CD4-positive, CD25-positive, alpha-beta regulatory T cell (primary cell): ENCODE data around the gene KRT16. TPM values are rescaled to one million over a fixed set of nuclear protein-coding genes. Genes with fewer than 3 reads are reported as not detected.
"Not testable (repeated sequence)": the region's sequence is repeated elsewhere in the genome, so short reads cannot be mapped to it uniquely, and the experiment has no call there.

Experiments
- ATAC-seq, 2 donors: fragments of 150-1000 bp; cut with Tn5 transposase; one replicate each; pipeline ENCODE4 v1.10.0; 2021; ENCODE audit warnings: low read depth in 2 of 2, moderate number of reproducible peaks in 2 of 2, moderate library complexity in 1 of 2
- DNase-seq, 3 donors: peaks; one replicate each; pipeline versions ENCODE4 v3.0.0 to v3.0.0-alpha.2; 2012 to 2022; ENCODE audit warnings: mixed read lengths in 1 of 3
- H3K27ac ChIP-seq: one replicate; pipeline ENCODE4 v1.7.0; 2013; ENCODE audit warnings: mild to moderate bottlenecking, low read length; ENCODE audit not compliant: insufficient read depth, poor library complexity, severe bottlenecking
- H3K27me3 ChIP-seq: one replicate; pipeline ENCODE4 v1.7.0; 2013; ENCODE audit warnings: low read length; ENCODE audit not compliant: control insufficient read depth, insufficient read depth
- H3K36me3 ChIP-seq: one replicate; pipeline ENCODE4 v1.7.0; 2013; ENCODE audit warnings: mild to moderate bottlenecking, low read length, moderate library complexity; ENCODE audit not compliant: control insufficient read depth, insufficient read depth
- H3K4me1 ChIP-seq: 2 replicates; pipeline ENCODE4 v1.7.0; 2013; ENCODE audit warnings: mild to moderate bottlenecking, low read length; ENCODE audit not compliant: insufficient read depth, control insufficient read depth, poor library complexity, severe bottlenecking
- H3K4me3 ChIP-seq: one replicate; pipeline ENCODE4 v1.7.0; 2013; ENCODE audit warnings: low read depth, mild to moderate bottlenecking, low read length, moderate library complexity
- H3K9me3 ChIP-seq, 2 experiments: 1 replicate in 1 of 2; 2 replicates in 1 of 2; pipeline ENCODE4 v1.7.0; 2013; ENCODE audit warnings: low read length in 2 of 2, mild to moderate bottlenecking in 1 of 2, moderate library complexity in 1 of 2; ENCODE audit not compliant: control insufficient read depth in 2 of 2
- H3K27ac Mint-ChIP-seq, 3 donors: one replicate each; pipeline ENCODE4 v1.8.0; 2020 to 2022; ENCODE audit warnings: mild to moderate bottlenecking in 3 of 3, mixed read lengths in 3 of 3, moderate library complexity in 2 of 3
- H3K27me3 Mint-ChIP-seq: one replicate; pipeline ENCODE4 v1.8.0; 2022; ENCODE audit warnings: mild to moderate bottlenecking, mixed read lengths
- H3K36me3 Mint-ChIP-seq: one replicate; pipeline ENCODE4 v1.8.0; 2020; ENCODE audit warnings: mixed read lengths
- H3K4me1 Mint-ChIP-seq, 4 donors: one replicate each; pipeline ENCODE4 v1.8.0; 2020 to 2022; ENCODE audit warnings: mixed read lengths in 4 of 4, mild to moderate bottlenecking in 1 of 4
- H3K4me3 Mint-ChIP-seq, 4 donors: one replicate each; pipeline ENCODE4 v1.8.0; 2020 to 2022; ENCODE audit warnings: mild to moderate bottlenecking in 4 of 4, mixed read lengths in 4 of 4, moderate library complexity in 3 of 4
- H3K9me3 Mint-ChIP-seq, 7 donors: one replicate each; pipeline ENCODE4 v1.8.0; 2020 to 2022; ENCODE audit warnings: mixed read lengths in 7 of 7, mild to moderate bottlenecking in 3 of 7, moderate library complexity in 2 of 7
- polyA plus RNA-seq, 4 donors: library from polyadenylated mRNA; unstranded; fragments of 300-500 nt; fragmentation: Illumina TruSeq; gene quantifications; one replicate each; pipeline ENCODE4 v1.2.3, GENCODE V29; 2021
- total RNA-seq: library from RNA; stranded (reverse); gene quantifications from one replicate; pipeline ENCODE4 v1.2.3, GENCODE V29; 2022

KRT16 gene
- total and polyA plus RNA-seq, 5 donors from 2014 or later, result not detected

DNA sequence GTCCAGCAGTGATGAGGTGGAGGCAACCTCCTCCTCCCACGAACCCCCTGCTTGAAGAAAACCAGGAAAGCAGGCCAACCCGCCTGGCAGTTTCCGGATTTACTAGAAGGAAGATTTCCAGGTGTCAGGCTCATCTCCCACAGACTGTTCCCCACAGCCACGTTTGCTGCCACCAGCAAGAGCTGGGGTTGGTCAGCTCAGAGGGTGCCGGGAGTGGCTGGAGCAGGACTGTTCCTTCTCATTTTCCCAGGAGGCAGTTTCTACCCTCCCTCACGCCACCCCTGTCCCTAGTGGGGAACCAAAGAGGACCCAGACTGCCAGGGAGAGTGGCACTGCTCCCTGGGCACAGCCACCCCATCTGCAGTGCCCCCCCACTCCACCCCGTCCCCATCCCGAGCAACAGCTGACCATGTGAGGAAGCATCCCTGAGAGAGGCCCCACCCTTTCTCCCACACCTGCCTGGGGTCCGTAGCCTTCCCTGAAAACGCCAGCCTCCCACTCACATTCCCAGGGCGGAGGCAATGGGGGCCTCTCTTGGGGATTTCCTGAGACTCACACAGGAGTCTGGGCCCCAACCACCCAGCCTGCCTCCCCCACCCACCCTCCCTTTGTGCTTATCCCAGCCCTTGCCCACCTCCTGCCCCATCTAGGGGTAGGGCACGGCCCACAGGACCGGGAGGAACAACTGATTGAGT, 5.9 kb upstream of the KRT16 start:
- H3K36me3 ChIP-seq, result no peaks in the 10 kb centered on the region
- Mint-ChIP-seq H3K27ac (no peak overlapping the region), H3K9me3 (peaks cover 0 to 2% (median 0%) of the 10 kb centered on the region in 7 donors), H3K4me3 (no peak overlapping the region), H3K4me1 (no peaks in the 10 kb centered on the region), H3K27me3 (peaks cover 4% of the 10 kb centered on the region), H3K36me3 (no peaks in the 10 kb centered on the region)
- H3K4me1 ChIP-seq, result no peaks in the 10 kb centered on the region
- no peak for ATAC-seq
- no peak overlapping the region for H3K27ac ChIP-seq
- H3K4me3 ChIP-seq, result no peak overlapping the region
- DNase-seq, result no peak
- H3K27me3 ChIP-seq, result no peaks in the 10 kb centered on the region
- H3K9me3 ChIP-seq, result no peaks in the 10 kb centered on the region

GRCh38 chr17:41617698-41618097, 5.1 kb upstream of the KRT16 start:
- Mint-ChIP-seq H3K27me3 (peaks cover 4% of the 10 kb centered on the region), H3K27ac (no peak overlapping the region), H3K9me3 (peaks cover 0 to 2% (median 0%) of the 10 kb centered on the region in 7 donors), H3K36me3 (no peaks in the 10 kb centered on the region), H3K4me1 (no peaks in the 10 kb centered on the region), H3K4me3 (peak overlapping the region in 1 of 4 donors; percentile 51)
- no peaks in the 10 kb centered on the region for H3K9me3 ChIP-seq
- no peak for DNase-seq
- no peak overlapping the region for H3K27ac ChIP-seq
- ATAC-seq, result no peak
- no peak overlapping the region for H3K4me3 ChIP-seq
- H3K36me3 ChIP-seq, result no peaks in the 10 kb centered on the region
- H3K4me1 ChIP-seq, result no peaks in the 10 kb centered on the region
- H3K27me3 ChIP-seq, result no peaks in the 10 kb centered on the region

DNA sequence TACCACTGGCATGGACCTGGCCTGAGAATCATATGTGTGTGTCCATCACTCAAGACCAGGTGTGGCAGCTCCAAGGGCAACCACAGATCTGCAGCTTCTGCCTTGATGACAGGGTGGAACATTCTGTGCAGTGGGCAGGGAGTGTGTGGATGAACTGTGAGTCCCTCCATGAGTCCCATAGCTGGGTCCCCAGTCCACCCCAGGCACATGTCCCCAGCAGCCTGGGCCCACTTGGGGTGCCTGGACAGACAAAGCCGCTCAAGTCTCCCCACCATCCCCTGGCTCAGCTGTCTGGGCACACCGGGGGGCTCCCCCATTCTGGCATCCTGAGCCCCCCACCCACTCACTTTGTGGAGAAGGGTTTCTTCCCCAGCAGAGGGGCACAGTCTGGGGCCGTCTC, 4.6 kb upstream of the KRT16 start:
- Mint-ChIP-seq H3K27ac (no peak overlapping the region), H3K4me3 (peak overlapping the region in 1 of 4 donors; percentile 51), H3K9me3 (peaks cover 0 to 2% (median 0%) of the 10 kb centered on the region in 7 donors), H3K4me1 (no peaks in the 10 kb centered on the region), H3K27me3 (peaks cover 4% of the 10 kb centered on the region), H3K36me3 (no peaks in the 10 kb centered on the region)
- DNase-seq, result no peak
- Histone ChIP-seq H3K4me3 (no peak overlapping the region), H3K9me3 (no peaks in the 10 kb centered on the region), H3K4me1 (no peaks in the 10 kb centered on the region), H3K36me3 (no peaks in the 10 kb centered on the region), H3K27ac (no peak overlapping the region), H3K27me3 (no peaks in the 10 kb centered on the region)
- no peak for ATAC-seq

DNA sequence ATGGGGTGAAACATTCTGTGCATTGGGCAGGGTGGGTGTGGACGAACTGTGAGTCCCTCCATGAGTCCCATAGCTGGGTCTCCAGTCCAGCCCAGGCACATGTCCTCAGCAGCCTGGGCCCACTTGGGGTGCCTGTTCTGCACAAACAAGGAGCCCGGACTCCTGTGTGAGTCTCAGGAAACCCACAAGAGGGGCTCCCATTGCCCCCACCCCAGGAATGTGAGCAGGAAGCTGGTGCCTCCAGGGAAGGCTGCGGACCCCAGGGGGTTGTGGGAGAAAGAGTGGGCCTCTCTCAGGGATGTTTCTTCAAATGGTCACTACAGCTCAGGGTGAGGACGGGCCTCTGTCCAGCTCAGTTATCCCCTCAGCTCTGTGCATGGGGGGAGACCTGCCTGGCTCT, 3.9 kb upstream of the KRT16 start:
- H3K36me3 ChIP-seq, H3K4me1 Mint-ChIP-seq, H3K4me3 ChIP-seq, H3K27ac Mint-ChIP-seq, H3K27me3 ChIP-seq, ATAC-seq, H3K9me3 ChIP-seq, DNase-seq, H3K27me3 Mint-ChIP-seq, H3K9me3 Mint-ChIP-seq, H3K4me1 ChIP-seq, H3K36me3 Mint-ChIP-seq, H3K27ac ChIP-seq, H3K4me3 Mint-ChIP-seq: not testable (repeated sequence)

- H3K4me3 ChIP-seq, result no peak overlapping the region
- H3K27me3 ChIP-seq, result no peaks in the 10 kb centered on the region
- H3K27me3 Mint-ChIP-seq, result peaks cover 4% of the 10 kb centered on the region
- no peak for DNase-seq
- H3K36me3 Mint-ChIP-seq, result no peaks in the 10 kb centered on the region
- ATAC-seq, result no peak
- H3K4me1 Mint-ChIP-seq, result no peaks in the 10 kb centered on the region
- no peak overlapping the region for H3K27ac Mint-ChIP-seq
- H3K9me3 ChIP-seq, result no peaks in the 10 kb centered on the region
- peaks cover 0 to 2% (median 0%) of the 10 kb centered on the region in 7 donors for H3K9me3 Mint-ChIP-seq
- H3K36me3 ChIP-seq, result no peaks in the 10 kb centered on the region
- no peak overlapping the region for H3K4me3 Mint-ChIP-seq
- H3K4me1 ChIP-seq, result no peaks in the 10 kb centered on the region
- H3K27ac ChIP-seq, result no peak overlapping the region
Observed at GRCh38 chr17:41615454-41615853, 2.9 kb upstream of the KRT16 start.

DNA sequence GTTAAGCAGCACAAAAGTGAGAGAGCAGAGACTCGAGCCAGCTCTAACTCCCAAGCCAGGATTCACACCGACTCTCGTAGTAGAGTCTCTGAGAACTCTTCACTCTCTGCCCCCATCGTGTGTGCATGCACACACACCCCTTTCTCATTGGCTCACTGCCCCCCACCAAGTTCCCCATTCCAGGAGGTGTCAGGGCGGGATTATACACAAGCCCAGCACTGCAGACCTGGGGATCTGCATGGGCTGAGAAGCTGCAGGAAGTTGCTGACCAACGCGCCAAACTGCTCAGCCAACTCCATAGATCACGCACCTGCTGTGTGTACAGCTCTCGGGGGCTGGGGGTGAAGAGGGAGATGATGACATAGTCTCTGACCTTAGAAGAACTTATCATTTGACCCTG, 2.2 kb upstream of the KRT16 start:
- not testable (repeated sequence) for H3K4me1 Mint-ChIP-seq, H3K36me3 Mint-ChIP-seq, H3K4me3 Mint-ChIP-seq, H3K27ac ChIP-seq, H3K9me3 Mint-ChIP-seq, H3K36me3 ChIP-seq, H3K4me1 ChIP-seq, ATAC-seq, DNase-seq, H3K27me3 ChIP-seq, H3K9me3 ChIP-seq, H3K27me3 Mint-ChIP-seq, H3K4me3 ChIP-seq, H3K27ac Mint-ChIP-seq

- H3K9me3 ChIP-seq, result no peaks in the 10 kb centered on the region
- no peaks in the 10 kb centered on the region for H3K4me1 ChIP-seq
- no peaks in the 10 kb centered on the region for H3K27me3 ChIP-seq
- no peaks in the 10 kb centered on the region for H3K36me3 ChIP-seq
- Mint-ChIP-seq H3K4me3 (no peak overlapping the region), H3K4me1 (no peaks in the 10 kb centered on the region), H3K27me3 (peaks cover 4% of the 10 kb centered on the region), H3K36me3 (no peaks in the 10 kb centered on the region), H3K27ac (no peak overlapping the region), H3K9me3 (no peaks in the 10 kb centered on the region)
- DNase-seq (no peak), ATAC-seq (no peak)
- no peak overlapping the region for H3K4me3 ChIP-seq
- no peak overlapping the region for H3K27ac ChIP-seq
Observed at GRCh38 chr17:41614098-41614497, 1.5 kb upstream of the KRT16 start.

GRCh38 chr17:41613277-41614082, 913 bp upstream of the KRT16 start:
- Histone ChIP-seq H3K27ac (no peak overlapping the region), H3K9me3 (no peaks in the 10 kb centered on the region), H3K4me3 (no peak overlapping the region), H3K36me3 (no peaks in the 10 kb centered on the region), H3K27me3 (no peaks in the 10 kb centered on the region), H3K4me1 (no peaks in the 10 kb centered on the region)
- Mint-ChIP-seq H3K27ac (no peak overlapping the region), H3K27me3 (peaks cover 4% of the 10 kb centered on the region), H3K4me3 (no peak overlapping the region), H3K36me3 (no peaks in the 10 kb centered on the region), H3K4me1 (no peaks in the 10 kb centered on the region), H3K9me3 (no peaks in the 10 kb centered on the region)
- no peak for ATAC-seq
- DNase-seq, result no peak
